HG03039 (cell line): ENCODE measurements around the gene PCSK4.
"Not testable (repeated sequence)": the region's sequence is repeated elsewhere in the genome, so short reads cannot be mapped to it uniquely, and the experiment has no call there.

Experiments used
- ATAC-seq: cut with Tn5 transposase; IDR thresholded peaks from one replicate; pipeline ENCODE4 v1.9.1; 2021; ENCODE audit warnings: mild to moderate bottlenecking, moderate library complexity; ENCODE audit not compliant: unreplicated experiment

PCSK4 gene

GRCh38 chr19:1505991-1506881 lies 16.1 kb upstream of the PCSK4 start:
- ATAC-seq = no peak

DNA sequence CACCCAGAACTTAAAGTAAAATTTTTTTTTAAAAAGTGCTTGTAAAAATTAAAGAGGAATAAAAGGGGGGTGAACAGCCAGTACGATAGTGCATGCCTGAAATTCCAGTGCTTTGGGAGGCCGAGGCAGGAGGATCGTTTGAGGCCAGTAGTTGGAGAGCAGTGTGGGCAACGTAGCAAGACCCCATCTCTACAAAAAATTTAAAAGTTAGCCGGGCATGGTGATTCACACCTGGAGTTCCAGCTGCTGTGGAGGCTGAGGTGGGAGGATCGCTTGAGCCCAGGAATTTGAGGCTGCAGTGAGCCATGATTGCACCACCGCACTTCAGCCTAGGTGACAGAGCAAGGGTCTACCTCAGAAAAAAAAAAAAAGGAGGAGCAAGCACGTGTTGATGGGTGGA lies 14.9 kb upstream of the PCSK4 start:
- no peak for ATAC-seq

DNA sequence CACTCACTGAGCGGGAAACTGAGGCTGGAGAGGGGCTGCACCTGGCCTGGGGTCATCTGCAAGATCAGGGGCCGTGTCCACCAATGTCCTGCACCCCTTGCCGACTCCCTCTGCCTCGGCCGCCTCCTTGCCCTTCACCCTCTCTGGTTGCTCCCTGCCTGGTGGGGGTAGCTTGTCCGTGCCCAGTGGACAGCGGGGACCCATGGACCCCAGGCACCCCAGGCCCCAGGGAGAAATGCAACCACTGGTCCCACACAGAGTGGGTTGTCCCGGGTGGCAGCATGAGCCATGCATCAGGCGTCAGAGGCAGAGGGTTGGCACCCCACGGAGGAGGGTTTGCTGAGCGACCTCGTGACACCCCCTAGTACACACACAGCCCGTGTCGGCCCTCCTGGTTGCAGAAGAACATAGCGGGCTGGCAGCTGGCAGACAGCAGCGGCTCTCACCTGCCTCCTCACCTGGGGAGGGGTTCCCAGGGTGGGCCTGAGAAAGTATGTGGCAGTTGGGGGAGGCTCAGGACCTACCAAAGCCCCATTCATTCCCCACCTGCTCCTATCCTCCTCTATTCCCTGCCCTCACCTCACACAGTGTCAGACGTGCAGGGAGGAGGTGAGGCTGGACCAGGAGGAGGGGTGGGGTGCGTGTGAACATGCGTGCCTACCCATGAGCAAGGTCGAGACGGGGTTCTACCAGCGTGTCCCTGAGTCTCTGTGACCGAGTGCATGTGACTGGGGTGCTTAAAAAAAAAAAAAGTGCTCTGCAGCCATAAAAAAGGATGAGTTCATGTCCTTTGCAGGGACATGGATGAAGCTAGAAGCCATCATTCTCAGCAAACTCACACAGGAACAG lies 14.0 kb upstream of the PCSK4 start:
- ATAC-seq = no peak

GRCh38 chr19:1503089-1503924 lies 13.2 kb upstream of the PCSK4 start:
- no peak for ATAC-seq

- no peak for ATAC-seq
Measured at GRCh38 chr19:1502433-1503088, 12.4 kb upstream of the PCSK4 start.

GRCh38 chr19:1501200-1501595 lies 11.0 kb upstream of the PCSK4 start:
- no peak for ATAC-seq

DNA sequence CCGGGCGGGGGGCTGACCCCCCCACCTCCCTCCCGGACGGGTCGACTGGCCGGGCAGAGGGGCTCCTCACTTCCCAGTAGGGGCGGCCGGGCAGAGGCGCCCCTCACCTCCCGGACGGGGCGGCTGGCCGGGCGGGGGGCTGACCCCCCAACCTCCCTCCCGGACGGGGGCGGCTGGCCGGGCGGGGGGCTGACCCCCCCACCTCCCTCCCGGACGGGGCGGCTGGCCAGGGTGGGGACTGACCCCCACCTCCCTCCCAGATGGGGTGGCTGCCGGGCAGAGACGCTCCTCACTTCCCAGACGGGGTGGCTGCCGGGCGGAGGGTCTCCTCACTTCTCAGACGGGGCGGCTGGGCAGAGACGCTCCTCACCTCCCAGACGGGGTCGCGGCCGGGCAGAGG lies 9.1 kb upstream of the PCSK4 start:
- ATAC-seq = not testable (repeated sequence)

DNA sequence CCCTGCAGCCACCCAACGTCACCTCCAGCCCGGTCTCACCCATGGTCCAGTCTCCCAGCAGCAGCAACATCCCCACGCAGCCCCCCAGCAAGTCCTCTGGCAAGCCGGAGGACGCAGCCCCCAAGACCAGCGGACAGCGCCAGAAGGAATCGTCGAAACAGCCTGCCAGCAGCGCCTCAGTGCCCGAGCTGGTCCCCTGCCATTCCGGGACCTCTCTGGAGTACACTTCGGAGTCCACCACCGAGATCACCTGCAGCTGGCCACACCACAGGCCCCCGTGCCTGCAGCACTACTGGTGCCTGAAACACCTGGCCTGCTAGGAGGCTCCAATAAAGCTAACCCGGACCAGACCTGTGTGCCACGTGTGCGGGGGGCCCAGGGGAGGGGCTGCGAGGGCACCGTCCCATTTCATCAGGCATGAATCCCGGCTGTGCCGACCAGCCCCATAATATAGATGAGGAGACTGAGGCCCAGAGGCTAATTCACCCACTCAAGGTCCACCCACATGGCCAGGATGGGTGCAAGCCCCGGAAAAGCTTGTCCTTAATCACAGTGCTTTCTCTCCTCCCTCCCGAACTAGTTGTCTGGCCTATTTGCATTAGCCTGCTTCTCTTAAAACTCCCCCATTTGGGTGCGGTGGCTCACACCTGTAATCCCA lies 7.6 kb upstream of the PCSK4 start:
- ATAC-seq = no peak

- ATAC-seq = no peak
Measured at GRCh38 chr19:1496714-1497577, 6.8 kb upstream of the PCSK4 start.

- ATAC-seq = no peak
Measured at GRCh38 chr19:1495799-1496713, 5.9 kb upstream of the PCSK4 start.

DNA sequence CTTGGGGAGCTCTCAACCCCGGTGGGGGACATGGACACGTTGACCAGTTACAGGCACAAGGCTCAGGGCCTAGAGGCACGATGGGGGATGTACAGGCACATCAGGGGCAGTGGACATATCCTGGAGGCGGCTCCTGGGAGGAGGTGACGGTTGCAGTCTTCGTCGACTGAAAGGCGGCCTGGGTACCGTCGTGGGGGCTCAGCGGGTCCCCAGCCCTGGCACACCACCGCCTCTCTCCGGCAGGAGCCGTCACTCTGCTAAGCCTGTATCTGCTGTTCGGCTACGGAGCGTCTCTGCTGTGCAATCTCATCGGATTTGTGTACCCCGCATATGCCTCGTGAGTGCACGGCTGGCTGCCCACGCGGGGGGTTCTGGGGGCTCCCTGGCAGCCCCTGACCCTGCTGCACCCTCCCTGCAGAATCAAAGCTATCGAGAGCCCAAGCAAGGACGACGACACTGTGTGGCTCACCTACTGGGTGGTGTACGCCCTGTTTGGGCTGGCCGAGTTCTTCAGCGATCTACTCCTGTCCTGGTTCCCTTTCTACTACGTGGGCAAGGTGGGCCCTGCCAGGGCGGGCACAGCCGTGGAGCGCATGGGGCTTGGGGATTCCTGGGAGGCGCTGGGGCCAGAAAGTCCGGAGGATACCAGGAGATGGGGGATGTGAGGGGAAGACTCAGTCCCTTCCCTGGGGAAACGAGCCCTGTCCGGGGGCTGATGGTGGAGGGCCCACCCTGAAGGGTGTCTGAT lies 5.1 kb upstream of the PCSK4 start:
- ATAC-seq = no peak

DNA sequence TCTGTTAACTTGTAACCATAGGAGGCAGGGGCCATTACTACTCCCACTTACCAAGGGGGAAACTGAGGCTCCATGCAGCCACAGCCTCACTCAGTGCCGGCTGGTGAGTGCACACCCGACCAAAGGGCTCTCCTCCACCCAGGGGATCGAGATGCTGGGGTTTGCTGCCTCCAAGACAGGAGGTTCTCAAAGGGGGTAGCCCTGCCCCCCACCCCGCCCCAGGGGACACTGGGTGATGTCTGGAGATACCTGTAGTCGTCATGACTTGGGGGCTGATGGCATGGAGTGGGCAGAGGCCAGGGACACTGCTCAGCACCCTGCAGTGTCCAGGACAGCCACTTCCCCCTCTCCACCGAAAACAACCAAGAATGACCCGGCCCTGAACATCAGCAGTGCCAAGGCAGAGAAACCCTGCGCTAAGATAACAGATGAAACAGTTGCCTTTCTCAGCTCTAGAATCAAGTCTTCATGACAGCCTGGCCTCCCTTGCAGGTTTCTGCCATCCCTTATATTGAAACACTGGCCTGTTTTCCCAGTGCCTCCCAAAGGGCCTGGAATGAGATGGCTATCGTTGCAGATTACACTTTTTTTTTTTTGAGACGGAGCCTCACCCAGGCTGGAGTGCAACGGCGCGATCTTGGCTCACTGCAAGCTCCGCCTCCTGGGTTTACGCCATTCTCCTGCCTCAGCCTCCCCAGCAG lies 4.1 kb upstream of the PCSK4 start:
- no peak for ATAC-seq

DNA sequence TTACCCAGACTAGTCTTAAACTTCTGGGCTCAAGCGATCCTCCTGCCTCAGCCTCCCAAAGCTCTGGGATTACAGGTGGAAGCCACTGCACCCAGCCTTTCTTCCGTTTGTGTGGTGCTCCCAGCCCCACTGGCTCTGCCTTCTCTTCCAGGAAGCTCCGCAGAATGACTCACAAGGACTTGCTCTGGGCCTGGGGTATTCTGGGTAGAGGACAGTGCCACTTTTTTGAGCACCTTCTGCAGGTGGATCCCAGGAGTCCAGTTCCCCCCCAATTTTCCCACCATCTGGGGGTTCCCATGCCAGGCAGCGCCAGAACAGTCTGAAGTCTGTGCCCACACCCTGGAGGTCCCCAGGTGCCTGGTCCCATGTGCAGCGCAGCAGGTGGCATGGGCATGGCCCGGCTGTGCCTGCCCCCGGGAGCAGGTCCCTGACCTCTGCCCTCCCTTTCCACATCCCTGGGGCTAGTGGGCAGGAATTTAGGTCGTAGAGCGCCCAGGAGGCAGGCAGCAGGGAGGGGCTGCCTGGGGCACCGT lies 2.4 kb upstream of the PCSK4 start:
- no peak for ATAC-seq

DNA sequence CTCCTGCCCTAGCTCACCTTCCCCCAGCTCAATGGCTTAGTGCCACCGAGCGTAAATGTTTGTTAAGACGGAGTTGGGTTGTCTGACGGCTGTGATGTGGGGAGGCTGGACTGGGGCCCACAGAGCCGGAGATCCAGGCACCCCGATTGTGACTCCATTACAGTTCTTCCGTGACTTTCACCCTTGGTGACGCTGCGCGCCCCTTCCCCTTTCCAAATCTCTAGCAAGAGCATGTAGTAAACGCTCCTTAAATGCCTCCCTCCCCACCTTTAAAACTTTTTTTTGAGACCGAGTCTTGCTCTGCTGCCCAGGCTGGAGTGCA lies 1.7 kb upstream of the PCSK4 start:
- no peak for ATAC-seq

DNA sequence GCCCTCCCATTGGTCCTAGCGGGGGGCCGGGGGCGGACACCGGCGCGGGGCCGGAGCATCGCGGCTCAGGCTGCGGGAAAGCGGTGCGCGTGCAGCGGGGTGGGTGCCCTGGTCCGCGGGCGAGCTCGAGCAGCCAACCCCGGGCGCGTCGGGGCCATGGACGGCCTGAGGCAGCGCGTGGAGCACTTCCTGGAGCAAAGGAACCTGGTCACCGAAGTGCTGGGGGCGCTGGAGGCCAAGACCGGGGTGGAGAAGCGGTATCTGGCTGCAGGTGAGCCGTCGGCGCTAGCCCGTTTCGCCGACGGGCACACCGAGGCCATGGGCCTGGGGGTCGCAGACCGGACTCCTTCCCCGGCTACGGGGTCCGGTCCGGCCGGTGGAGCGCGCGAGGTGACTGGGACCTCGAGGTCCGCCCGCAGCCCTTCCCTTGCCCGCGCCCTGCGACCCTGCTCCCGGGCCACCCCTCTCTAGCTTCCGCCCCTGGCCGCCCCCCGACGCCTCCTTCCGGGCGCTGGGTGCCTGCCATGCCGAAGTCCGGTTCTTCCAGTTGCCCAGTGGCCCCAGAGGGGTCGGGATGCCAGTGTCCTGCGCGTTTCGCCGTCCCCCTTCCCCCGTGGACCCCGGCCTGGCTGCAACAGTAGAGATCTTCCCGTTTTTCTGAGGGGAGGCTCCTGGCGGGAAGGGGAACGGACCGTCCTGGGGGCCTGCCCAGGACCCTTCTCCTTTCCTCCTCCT lies 1.1 kb upstream of the PCSK4 start, which contains the start of gene REEP6:
TSS of gene REEP6 (plus strand) at position 68 of the 735 bp plus-strand sequence. CDS start at position 157, 89 bp downstream.
- ATAC-seq = no peak
